ENCODE measurements around the gene PRAME. TPM values are rescaled to one million over a fixed set of nuclear protein-coding genes. Genes with fewer than 3 reads are reported as not detected.
"Not testable (repeated sequence)": the region's sequence is repeated elsewhere in the genome, so short reads cannot be mapped to it uniquely, and the experiment has no call there.

The PRAME gene
- total RNA-seq, 3 donors from 2014 or later: 0.33 TPM; not detected in 2

DNA sequence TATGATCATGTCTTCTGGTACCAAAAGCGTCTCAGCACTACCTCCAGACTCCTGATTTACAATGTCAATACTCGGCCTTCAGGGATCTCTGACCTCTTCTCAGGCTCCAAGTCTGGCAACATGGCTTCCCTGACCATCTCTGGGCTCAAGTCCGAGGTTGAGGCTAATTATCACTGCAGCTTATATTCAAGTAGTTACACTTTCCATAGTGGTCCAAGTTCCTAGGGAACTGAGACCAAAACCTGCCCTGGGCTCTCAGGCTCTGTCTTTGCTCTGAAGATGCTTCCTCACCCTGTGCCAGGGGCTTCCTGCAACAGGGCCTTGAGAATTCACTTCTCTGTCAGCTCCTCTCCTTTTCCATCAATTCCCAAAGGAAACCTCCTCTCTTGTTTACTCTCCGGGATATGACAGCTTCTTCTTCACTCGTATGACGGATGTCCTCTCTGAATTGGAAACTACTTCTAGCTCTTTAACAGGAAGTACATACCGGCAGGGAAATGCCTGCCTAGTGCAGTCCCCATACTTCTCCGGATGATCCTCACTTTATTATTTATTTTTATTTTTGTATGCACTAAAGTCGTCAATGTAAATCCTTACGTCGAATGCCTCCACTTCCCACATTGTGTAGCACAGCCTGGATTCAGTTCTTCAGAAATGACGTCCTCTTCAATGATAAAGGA, 29.6 kb upstream of the PRAME start:
- intact Hi-C loops (cut with DNase I; ENCODE audit: low total_unique reads): no loop called here
- Histone ChIP-seq H3K9me3 (no peaks in the 10 kb centered on the region), H3K27me3 (no peaks in the 10 kb centered on the region), H3K27ac (no peak overlapping the region), H3K36me3 (no peaks in the 10 kb centered on the region), H3K4me3 (no peak overlapping the region), H3K4me1 (no peaks in the 10 kb centered on the region)
- DNase-seq (ENCODE audit: low spot score in 2 of 2): no peak
- TF ChIP-seq POLR2A (IDR thresholded peaks at IDR 0.05): no peak
- no peak for TF ChIP-seq CTCF (IDR thresholded peaks at IDR 0.05)
- no peak for TF ChIP-seq POLR2AphosphoS5 (IDR thresholded peaks at IDR 0.05)

DNA sequence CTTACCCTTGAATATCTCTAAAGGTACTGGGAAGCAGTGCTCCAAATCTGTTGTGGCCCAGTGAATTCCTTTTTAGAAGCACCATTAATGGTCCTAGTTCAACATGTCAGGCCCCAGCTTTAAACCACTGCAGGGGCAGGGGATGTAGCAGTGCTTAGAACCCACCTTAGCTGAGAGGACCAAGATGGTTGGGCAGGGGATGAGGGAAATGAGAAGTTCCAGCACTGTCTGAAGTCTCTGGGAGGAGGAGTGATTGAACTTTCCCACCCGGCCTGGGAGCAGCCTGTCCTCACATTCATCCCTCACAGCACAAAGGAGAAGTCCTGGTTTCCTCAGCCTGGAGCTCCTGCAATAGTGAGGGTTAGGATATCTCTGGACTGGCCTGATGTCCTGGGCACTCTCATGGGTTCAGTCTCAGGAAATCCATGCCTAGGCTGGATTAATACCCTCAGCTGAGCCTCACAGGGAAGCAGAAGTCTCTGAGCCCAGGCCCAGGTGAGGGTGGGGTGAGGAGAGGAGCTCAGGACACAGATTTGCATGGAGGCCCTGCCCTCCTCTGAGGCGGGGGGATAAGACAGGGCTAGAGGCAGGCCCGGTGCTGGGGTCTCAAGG, 28.6 kb upstream of the PRAME start:
- no peak overlapping the region for H3K27ac ChIP-seq
- no peaks in the 10 kb centered on the region for H3K27me3 ChIP-seq
- H3K9me3 ChIP-seq: no peaks in the 10 kb centered on the region
- H3K4me3 ChIP-seq: no peak overlapping the region
- intact Hi-C loops (cut with DNase I; ENCODE audit: low total_unique reads): no loop called here
- no peaks in the 10 kb centered on the region for H3K36me3 ChIP-seq
- no peaks in the 10 kb centered on the region for H3K4me1 ChIP-seq
- TF ChIP-seq POLR2AphosphoS5 (IDR thresholded peaks at IDR 0.05) (no peak), POLR2A (IDR thresholded peaks at IDR 0.05) (no peak), CTCF (IDR thresholded peaks at IDR 0.05) (no peak)
- no peak for DNase-seq (ENCODE audit: low spot score in 2 of 2)

GRCh38 chr22:22584722-22585121, 25.7 kb upstream of the PRAME start:
- Histone ChIP-seq H3K36me3 (no peaks in the 10 kb centered on the region), H3K9me3 (no peaks in the 10 kb centered on the region), H3K4me1 (no peaks in the 10 kb centered on the region), H3K27ac (no peak overlapping the region), H3K27me3 (peaks cover 0 to 4% of the 10 kb centered on the region in 2 donors), H3K4me3 (no peak overlapping the region)
- intact Hi-C loops (cut with DNase I; ENCODE audit: low total_unique reads): no loop called here
- no peak for DNase-seq (ENCODE audit: low spot score in 2 of 2)
- no peak for TF ChIP-seq POLR2A (IDR thresholded peaks at IDR 0.05)
- TF ChIP-seq POLR2AphosphoS5 (IDR thresholded peaks at IDR 0.05): no peak
- no peak for TF ChIP-seq CTCF (IDR thresholded peaks at IDR 0.05)

- Histone ChIP-seq H3K4me1 (no peaks in the 10 kb centered on the region), H3K36me3 (no peaks in the 10 kb centered on the region), H3K9me3 (no peaks in the 10 kb centered on the region), H3K4me3 (no peak overlapping the region), H3K27me3 (peaks cover 0 to 4% of the 10 kb centered on the region in 2 donors), H3K27ac (no peak overlapping the region)
- no peak for DNase-seq (ENCODE audit: low spot score in 2 of 2)
- intact Hi-C loops (cut with DNase I; ENCODE audit: low total_unique reads): no loop called here
- TF ChIP-seq POLR2A (IDR thresholded peaks at IDR 0.05) (no peak), POLR2AphosphoS5 (IDR thresholded peaks at IDR 0.05) (no peak), CTCF (IDR thresholded peaks at IDR 0.05) (no peak)
Measured at GRCh38 chr22:22583030-22583429, 24.0 kb upstream of the PRAME start.

DNA sequence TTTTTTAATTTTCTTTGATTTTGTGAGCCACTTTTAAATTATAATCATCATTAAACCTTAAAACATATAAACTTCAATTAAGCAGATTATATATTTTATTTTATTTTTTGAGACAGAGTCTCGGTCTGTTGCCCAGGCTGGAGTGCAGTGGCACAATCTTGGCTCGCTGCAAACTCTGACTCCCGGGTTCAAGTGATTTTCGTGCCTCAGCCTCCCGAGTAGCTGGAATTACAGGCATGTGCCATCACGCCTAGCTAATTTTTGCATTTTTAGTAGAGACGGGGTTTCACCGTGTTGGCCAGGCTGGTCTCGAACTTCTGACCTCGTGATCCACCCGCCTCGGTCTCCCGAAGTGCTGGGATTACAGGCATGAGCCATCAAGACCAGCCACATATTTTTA, 22.5 kb upstream of the PRAME start:
- H3K36me3 ChIP-seq; H3K4me1 ChIP-seq; intact Hi-C loops (cut with DNase I; ENCODE audit: low total_unique reads); H3K27me3 ChIP-seq; H3K4me3 ChIP-seq; DNase-seq (ENCODE audit: low spot score in 2 of 2); H3K27ac ChIP-seq; H3K9me3 ChIP-seq: not testable (repeated sequence)

All from breast epithelium (tissue), 4 donors.